Heart left ventricle (tissue), 16 donors: ENCODE results near the gene C1orf53. TPM values are rescaled to one million over a fixed set of nuclear protein-coding genes. Genes with fewer than 3 reads are reported as not detected.

Source experiments
- ATAC-seq, 4 donors: fragments of 200-7000 bp; cut with Tn5 transposase; one replicate each; pipeline ENCODE4 v1.9.1; 2020 to 2022; ENCODE audit warnings: moderate library complexity in 4 of 4, mild to moderate bottlenecking in 3 of 4, moderate number of reproducible peaks in 1 of 4
- DNase-seq, 5 donors: peaks; one replicate each; pipeline ENCODE4 v3.0.0-alpha.2; 2020
- H3K27ac ChIP-seq, 12 donors: fragments of 200-600 bp; sonication (generic) in 4 of 12; one replicate each; pipeline versions ENCODE4 v1.5.0 to v1.8.0; 2016 to 2022; ENCODE audit warnings: mild to moderate bottlenecking in 2 of 12
- H3K27me3 ChIP-seq, 9 donors: fragments of 200-600 bp; sonication (generic) in 2 of 9; one replicate each; pipeline versions ENCODE4 v1.5.1 to v1.8.0; 2016 to 2022; ENCODE audit warnings: mild to moderate bottlenecking in 3 of 9
- H3K36me3 ChIP-seq, 9 donors: fragments of 200-600 bp; sonication (generic) in 2 of 9; one replicate each; pipeline versions ENCODE4 v1.5.0 to v1.8.0; 2018 to 2022; ENCODE audit warnings: mild to moderate bottlenecking in 2 of 9
- H3K4me1 ChIP-seq, 12 donors: fragments of 200-600 bp; sonication (generic) in 4 of 12; one replicate each; pipeline versions ENCODE4 v1.5.0 to v1.8.0; 2016 to 2022; ENCODE audit warnings: mild to moderate bottlenecking in 3 of 12
- H3K4me3 ChIP-seq, 12 donors: fragments of 200-600 bp; sonication (generic) in 4 of 12; one replicate each; pipeline versions ENCODE4 v1.5.0 to v1.8.0; 2017 to 2022; ENCODE audit warnings: mild to moderate bottlenecking in 9 of 12, moderate library complexity in 4 of 12
- H3K9me3 ChIP-seq, 12 donors: fragments of 200-600 bp; sonication (generic) in 4 of 12; one replicate each; pipeline versions ENCODE4 v1.5.0 to v1.8.0; 2016 to 2022; ENCODE audit warnings: mild to moderate bottlenecking in 1 of 12
- POLR2A ChIP-seq, 2 donors: fragments of 450-650 bp; IDR thresholded peaks; one replicate each; pipeline ENCODE4 v1.6.1; 2017; ENCODE audit warnings: antibody characterized with exemption in 2 of 2, mild to moderate bottlenecking in 2 of 2, moderate library complexity in 2 of 2
- whole genome bisulfite sequencing, 4 donors: extraction: QIAGEN DNeasy Blood & Tissue Kit in 2 of 4; methylation state at CpG; one replicate each; pipeline versions ENCODE4 v1.1.5 to v1.1.7; 2013 to 2018; 5-methylcytosine and 5-hydroxymethylcytosine counted together
- intact Hi-C, 10 donors: fragments of 100-400 bp; cut with DNase I; formaldehyde crosslinking; loops; one replicate each; pipeline versions ENCODE4 v1.11.1 to v1.14.2; 2022
- polyA plus RNA-seq, 2 donors: library from polyadenylated mRNA; stranded (reverse); fragments of 200-250 nt; gene quantifications; one replicate each; pipeline ENCODE4 v1.2.3, GENCODE V29; 2013
- total RNA-seq, 9 donors: library from RNA; depleted of rRNA in 2 of 9; stranded (reverse); fragments of >200 nt in 2 of 9; fragmentation: NEBNext Ultra II Directional in 3 of 9; extraction: Animal tissue kit (Norgen Biotek cat#: 25700) in 3 of 9; gene quantifications; one replicate each; pipeline versions ENCODE4 v1.1.0 to v1.2.4, GENCODE V29; 2016 to 2023
- TF ChIP-seq, protein P1 (sequence below), 12 donors: fragments of 200-600 bp; sonication (generic) in 4 of 12; IDR thresholded peaks; one replicate each; pipeline versions ENCODE4 v1.5.0 to v1.8.0; 2018 to 2022; ENCODE audit warnings: antibody characterized with exemption in 12 of 12, mild to moderate bottlenecking in 5 of 12
- donor health status: ischemic (EF 13 %, LVEDD 7.1; RV severe dilation, severe dysfunction).
- donor health status: healthy with polysubstance abuse.
- donor health status: DM: no; HTN: yes; CAD: no.
- donor health status: DM: no; HTN: no; CAD: no.
- donor health status: ischemic (EF 25% LVEDD 6.9; RV normal size, moderate dysfunction).
- donor health status: ischemic (EF 25% LVEDD 5.7; RV mildly dilated, moderate dysfunction).
- donor health status: healthy.
- donor health status: DM: yes; HTN: yes; CAD: no.
- donor health status: ischemic (EF 35%, LVEDD 5.7; RV mildly dilated, moderate dysfunction).
- donor health status: nonischemic (EF 11% LVEDD 7.7; RV severe dilation, severe dysfunction).
- donor health status: DM: yes; HTN: yes; CAD: no.
- donor health status: PGD.
- donor health status: ischemic (EF 29% LVEDD 5.4; RV normal size, mild dysfunction).
- donor health status: nonischemic (EF 23%, LVEDD 6.1; RV moderate dilation, normal function).

Gene C1orf53
- total and polyA plus RNA-seq, 11 donors, result 2.8 to 15.2 (median 6.8) TPM

DNA sequence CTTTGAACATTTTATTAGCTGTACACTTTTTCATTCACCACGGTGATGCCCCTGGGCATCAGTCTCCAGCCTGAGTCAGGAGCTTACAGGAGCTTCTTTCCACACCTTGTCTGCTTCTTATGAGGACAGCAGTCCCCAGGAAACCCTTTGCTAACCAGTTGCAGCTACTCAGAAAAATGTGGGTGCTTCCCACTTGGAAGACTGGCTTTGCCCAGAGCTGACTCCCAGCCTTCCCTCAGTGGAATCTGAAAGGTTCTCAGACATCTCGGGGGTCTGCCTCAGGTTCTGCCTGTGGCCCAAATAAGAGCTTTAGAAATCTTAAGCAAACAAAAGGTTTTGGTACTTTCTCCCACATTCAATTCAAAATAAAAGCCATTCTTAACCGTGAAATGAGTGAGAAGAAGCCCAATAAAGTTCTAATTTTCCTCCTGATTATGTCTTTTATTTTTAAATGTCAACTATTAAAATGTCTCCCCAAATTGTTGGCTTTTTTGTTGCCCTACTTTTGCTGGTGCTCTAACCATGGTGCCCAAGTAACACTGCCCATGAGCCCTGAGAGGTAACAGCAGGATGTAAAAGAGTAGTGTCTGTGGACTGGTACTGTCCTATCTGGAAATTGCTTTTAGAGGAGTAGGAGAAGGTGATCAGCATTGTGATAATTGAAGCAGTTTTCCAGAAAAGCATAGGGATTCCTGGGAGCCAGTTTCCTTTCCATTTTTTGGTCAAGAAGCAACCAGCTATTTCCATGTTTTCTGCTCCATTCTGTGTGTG lies 5.6 kb downstream of the C1orf53 start:
- intact Hi-C loops, result loop anchor here in 1 of 10 donors (10.0 kb wide), 1 partner anchor 247 kb away; the partner anchor contains the start of gene NEK7
- Histone ChIP-seq H3K4me3 (no peak overlapping the region), H3K9me3 (no peaks in the 10 kb centered on the region), H3K36me3 (no peaks in the 10 kb centered on the region), H3K27me3 (peaks cover 27 to 99% (median 77%) of the 10 kb centered on the region in 9 donors), H3K4me1 (peaks cover 0 to 34% (median 22%) of the 10 kb centered on the region in 12 donors), H3K27ac (no peak overlapping the region)
- no peak for DNase-seq
- no peak for ATAC-seq
- TF ChIP-seq POLR2A (IDR thresholded peaks at IDR 0.05), result no peak
- TF ChIP-seq, protein P1, sequence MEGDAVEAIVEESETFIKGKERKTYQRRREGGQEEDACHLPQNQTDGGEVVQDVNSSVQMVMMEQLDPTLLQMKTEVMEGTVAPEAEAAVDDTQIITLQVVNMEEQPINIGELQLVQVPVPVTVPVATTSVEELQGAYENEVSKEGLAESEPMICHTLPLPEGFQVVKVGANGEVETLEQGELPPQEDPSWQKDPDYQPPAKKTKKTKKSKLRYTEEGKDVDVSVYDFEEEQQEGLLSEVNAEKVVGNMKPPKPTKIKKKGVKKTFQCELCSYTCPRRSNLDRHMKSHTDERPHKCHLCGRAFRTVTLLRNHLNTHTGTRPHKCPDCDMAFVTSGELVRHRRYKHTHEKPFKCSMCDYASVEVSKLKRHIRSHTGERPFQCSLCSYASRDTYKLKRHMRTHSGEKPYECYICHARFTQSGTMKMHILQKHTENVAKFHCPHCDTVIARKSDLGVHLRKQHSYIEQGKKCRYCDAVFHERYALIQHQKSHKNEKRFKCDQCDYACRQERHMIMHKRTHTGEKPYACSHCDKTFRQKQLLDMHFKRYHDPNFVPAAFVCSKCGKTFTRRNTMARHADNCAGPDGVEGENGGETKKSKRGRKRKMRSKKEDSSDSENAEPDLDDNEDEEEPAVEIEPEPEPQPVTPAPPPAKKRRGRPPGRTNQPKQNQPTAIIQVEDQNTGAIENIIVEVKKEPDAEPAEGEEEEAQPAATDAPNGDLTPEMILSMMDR (IDR thresholded peaks at IDR 0.05), result no peak
- 33 to 69% (median 50%) methylated on average over 3 of the region's 3 CpGs for WGBS, 4 donors

DNA sequence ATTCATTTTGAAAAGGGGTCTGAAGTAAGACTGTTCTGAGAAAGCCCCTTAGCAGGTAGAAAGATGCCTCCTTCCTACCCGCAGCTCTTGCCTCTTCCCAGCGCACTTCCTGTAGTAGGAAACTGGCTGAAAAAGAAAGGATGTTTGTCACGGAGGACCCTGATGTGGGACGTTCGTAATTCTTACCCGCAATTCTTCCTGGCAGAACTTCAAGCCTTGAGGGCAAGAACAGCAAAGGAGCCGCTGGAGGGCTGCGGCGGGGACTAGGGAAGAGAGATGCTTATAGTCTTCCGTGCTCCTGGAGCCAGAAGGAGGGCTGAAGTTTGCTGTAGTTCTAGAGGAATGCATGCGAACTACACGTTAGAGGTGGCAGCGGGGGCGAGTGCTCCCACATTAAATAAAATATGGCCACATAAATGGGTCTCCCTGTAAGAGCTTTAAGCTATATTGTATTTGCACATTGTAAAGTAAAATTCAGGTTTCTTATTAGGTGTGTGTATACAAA lies 6.3 kb downstream of the C1orf53 start:
- DNase-seq, result no peak
- H3K4me1 ChIP-seq, result peaks cover 0 to 37% (median 23%) of the 10 kb centered on the region in 12 donors
- no peak for TF ChIP-seq POLR2A (IDR thresholded peaks at IDR 0.05)
- TF ChIP-seq, protein P1 (IDR thresholded peaks at IDR 0.05), result no peak

DNA sequence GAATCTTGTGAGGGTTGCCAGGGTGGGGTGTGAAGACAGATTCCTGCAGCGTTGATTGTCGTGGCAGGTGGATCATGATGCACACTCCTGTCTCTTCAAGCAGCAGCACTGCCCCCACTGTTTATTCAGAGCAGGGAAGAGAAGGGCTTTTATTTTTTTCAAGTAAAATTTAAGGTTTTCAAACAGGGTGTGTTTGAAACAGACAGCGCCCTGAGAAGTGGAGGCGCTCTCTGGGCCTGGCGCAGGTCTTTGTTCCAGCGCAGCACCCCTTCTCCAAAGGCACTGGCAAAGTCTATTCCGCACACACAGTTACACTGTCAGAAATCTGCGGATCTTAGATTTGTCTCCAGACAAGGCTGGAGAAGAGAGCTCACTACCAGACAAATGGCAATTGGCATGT lies 7.0 kb downstream of the C1orf53 start:
- H3K9me3 ChIP-seq, result no peaks in the 10 kb centered on the region
- peaks cover 33 to 99% (median 89%) of the 10 kb centered on the region in 9 donors for H3K27me3 ChIP-seq
- TF ChIP-seq, protein P1 (IDR thresholded peaks at IDR 0.05), result no peak
- no peak for TF ChIP-seq POLR2A (IDR thresholded peaks at IDR 0.05)
- H3K27ac ChIP-seq, result no peak overlapping the region
- H3K4me3 ChIP-seq, result no peak overlapping the region
- intact Hi-C loops, result loop anchor here in 1 of 10 donors (10.0 kb wide), 1 partner anchor 245 kb away; the partner anchor contains the start of gene NEK7
- H3K36me3 ChIP-seq, result no peaks in the 10 kb centered on the region
- ATAC-seq (no peak), DNase-seq (no peak)
- peaks cover 0 to 37% (median 23%) of the 10 kb centered on the region in 12 donors for H3K4me1 ChIP-seq
- 17 to 24% (median 20%) methylated on average over 8 of the region's 8 CpGs for WGBS, 4 donors

More for the DNA sequence above, 6.3 kb downstream of the C1orf53 start:
- Histone ChIP-seq H3K36me3 (no peaks in the 10 kb centered on the region), H3K27me3 (peaks cover 28 to 99% (median 85%) of the 10 kb centered on the region in 9 donors), H3K4me3 (no peak overlapping the region), H3K9me3 (no peaks in the 10 kb centered on the region), H3K27ac (no peak overlapping the region)
- ATAC-seq, result no peak
- 5 to 9% (median 8%) methylated on average over 14 of the region's 14 CpGs for WGBS, 4 donors
- intact Hi-C loops, result loop anchor here in 1 of 10 donors (10.0 kb wide), 1 partner anchor 246 kb away; the partner anchor contains the start of gene NEK7
